Central memory CD4-positive, alpha-beta T cell (primary cell): Measurements from ENCODE around the gene SLC24A3.

ENCODE experiments used
- DNase-seq: peaks from one replicate; pipeline ENCODE4 v3.0.0; 2022
- total RNA-seq, 3 experiments: gene quantifications; one replicate each; lab custom pipeline; 2026; lab: John Stamatoyannopoulos, UW

The SLC24A3 gene
- total RNA-seq, result 0 reads per million in 3 experiments

DNA sequence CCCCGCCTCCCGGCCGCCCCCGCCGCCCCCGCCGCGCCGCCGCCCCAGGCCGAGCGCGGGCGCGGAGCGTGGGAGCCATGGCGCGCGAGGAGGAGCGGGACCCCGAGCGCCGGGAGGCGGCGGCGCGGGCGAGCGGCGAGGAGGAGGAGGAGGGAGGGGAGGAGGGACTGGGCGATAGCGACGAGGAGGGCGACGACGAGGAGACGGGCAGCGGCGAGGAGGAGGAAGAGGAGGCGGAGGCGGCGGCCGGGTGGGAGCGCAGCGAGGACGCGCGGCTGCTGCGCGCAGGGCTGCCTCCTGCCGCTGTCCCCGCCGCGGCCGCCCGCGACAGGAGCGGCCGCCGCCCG, at the start of gene SLC24A3:
TSS of gene SLC24A3 (plus strand) at position 174 of the 347 bp plus-strand sequence.
- DNase-seq, result no peak

DNA sequence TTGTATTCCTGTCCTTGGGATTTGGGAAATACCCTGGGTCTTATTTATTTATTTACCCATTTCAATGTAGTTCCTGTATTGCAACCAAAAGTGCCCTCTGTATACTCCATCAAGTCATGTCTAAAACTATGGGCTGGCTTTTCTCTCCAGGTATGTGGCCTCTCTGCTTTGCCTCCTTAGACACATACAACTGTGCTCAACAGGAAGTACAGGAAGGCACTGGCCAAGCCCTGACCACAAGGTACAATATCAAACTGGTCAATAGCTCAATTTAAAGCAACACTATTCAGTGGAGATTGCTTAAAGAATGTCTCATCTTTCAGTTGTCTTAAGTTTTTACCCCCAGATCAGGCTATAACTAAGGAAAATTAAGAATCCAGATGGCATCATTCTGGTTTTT, 42.3 kb upstream of the SLC24A3 start:
- no peak for DNase-seq

GRCh38 chr20:19172637-19173036, 39.8 kb upstream of the SLC24A3 start:
- DNase-seq, result no peak

- DNase-seq, result no peak
Observed at GRCh38 chr20:19176470-19177052, 35.9 kb upstream of the SLC24A3 start.

DNA sequence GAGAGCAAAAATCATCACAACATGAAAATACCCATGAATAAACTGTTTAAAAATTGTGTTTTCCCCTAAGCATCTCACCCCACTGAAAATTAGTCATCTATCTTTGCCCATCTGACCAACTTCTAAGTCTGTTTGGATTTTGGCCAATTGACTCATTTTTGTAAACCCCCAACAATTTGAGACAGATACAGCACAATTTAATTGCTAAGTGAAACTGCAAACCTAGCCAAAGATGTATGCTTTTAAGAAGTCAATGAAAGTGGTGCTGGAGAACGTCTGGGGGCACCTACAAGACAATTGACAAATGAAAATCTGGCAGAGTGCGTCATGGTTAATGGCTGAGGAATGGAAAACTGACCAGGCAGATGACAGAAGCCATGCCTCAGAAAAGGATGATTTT, 30.9 kb upstream of the SLC24A3 start:
- DNase-seq, result no peak

- DNase-seq, result no peak
Observed at GRCh38 chr20:19185083-19185482, 27.4 kb upstream of the SLC24A3 start.

DNA sequence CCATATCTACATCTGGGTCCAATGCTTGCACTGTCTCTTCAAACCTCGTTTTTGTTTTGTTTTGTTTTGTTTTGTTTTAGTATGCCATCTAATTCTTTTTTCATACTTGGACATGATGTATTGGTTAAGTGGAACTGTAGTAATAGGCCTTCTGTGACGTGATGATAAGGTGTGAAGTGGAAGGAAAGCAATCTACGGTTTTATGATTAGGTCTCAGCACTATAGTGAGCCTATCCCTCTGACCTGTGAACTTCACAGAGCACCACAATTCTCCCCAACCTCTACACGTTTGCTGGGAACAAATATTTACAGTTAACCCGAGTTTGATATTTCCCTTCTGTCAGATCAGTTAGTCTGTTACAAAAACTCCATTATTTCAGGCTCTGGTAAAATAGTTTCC, 19.1 kb upstream of the SLC24A3 start:
- no peak for DNase-seq

- no peak for DNase-seq
Observed at GRCh38 chr20:19205981-19206396, 6.5 kb upstream of the SLC24A3 start.

DNA sequence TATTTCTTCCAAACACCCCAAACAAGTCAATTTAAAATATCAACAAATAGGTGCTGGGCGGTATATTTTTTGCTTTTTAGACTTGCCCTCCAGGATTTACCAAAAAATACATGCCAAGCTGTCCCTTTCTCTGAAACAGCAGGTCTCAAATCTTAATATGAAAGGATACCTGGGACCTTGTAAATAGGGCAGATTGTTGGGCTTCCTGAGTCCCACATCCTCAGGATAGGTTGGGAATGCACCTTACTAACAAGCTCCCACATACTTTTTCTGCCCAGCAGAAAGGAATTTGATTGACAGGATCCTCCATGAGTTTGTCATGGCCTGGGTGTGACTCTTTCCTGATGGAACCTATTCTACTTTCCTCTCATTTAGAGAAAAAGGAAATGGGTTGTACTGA, 4.9 kb upstream of the SLC24A3 start:
- DNase-seq, result no peak

GRCh38 chr20:19210391-19211155, 1.9 kb upstream of the SLC24A3 start:
- no peak for DNase-seq

GRCh38 chr20:19211252-19211651, 1.2 kb upstream of the SLC24A3 start:
- no peak for DNase-seq

DNA sequence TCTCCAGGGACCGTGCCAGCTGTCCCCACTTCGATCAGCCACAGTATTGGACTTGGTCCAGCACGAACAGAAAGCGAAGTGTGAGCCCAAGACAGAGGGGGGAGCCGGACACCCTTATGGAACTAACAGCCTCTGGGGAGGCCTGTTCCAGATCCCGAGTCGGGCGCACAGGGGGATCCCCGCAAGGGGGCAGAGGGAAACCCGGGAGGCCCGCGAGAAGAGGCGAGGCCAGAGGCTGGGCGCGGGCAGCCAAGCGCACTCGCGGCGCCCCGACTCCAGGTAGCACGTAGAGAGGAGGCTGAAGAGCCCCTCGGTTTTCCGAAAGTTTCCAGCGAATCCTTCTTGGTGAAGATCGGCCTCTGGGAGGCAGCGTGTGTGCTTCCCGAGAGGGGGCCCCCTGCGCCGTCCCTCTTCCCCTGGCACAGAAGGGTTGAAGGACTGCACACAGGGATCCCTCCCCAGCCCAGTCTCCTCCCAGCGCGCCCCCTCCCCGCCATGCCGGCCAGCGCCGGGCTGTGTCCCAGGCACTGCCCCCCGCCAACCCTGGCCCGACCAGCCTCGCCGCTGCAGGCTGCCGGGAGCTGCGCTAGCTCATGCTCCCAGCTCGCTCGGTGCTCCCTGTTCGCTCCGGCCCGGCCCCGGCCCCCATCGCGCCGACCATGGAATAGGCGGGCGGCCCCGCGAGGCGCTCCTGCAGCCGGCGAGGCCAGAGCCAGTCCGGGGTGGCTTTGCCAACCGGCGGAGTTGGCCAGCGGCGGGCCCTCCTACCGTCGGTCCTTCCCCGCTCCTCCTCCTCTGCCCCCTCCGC, 577 bp upstream of the SLC24A3 start:
- DNase-seq, result no peak

GRCh38 chr20:19212821-19213502, 520 bp downstream of the SLC24A3 start:
- DNase-seq, result no peak

GRCh38 chr20:19213946-19214490, 1.6 kb downstream of the SLC24A3 start:
- DNase-seq, result no peak

DNA sequence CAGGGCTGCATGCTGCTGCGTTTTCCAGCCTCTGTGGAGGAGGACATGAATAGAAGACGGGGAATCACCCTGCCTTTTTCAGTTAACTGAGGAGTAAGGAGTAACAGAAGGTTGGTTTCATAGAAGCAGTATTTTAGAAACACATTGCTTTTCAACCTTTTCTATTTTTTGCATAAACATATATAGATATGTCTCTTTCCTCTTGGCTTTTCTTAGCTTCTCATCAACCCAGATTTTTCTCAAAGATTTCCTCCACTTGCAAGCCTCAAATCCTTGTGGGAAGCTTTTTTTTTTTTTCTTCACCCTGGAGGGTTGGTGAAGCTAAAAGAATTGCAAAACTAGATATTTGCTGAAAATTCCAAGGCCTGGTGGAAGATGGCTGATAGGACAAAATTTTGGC, 6.0 kb downstream of the SLC24A3 start:
- DNase-seq, result no peak

DNA sequence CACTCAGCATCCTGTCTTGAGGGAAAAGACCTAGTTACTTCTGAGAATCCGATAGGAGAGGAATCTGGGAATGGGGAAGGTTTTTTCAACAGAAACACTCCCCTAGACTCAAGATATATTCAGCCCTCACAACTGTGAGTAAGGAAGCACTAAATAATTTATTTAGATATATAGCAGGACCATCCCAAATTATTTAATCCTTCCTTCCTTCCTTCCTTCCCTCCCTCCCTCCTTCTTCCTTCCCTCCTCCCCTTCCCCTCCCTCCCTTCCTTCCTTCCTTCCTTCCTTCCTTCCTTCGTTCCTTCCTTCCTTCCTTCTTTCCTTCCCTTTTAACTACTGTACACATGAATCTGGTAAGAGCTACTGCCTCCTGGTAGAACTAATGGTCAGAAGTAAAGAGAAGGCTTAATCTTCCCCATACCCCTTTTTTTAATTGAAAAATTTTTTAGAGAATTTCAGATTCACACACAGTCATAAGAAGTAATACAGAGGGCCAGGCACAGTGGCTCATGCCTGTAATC, 10.1 kb downstream of the SLC24A3 start:
- no peak for DNase-seq

DNA sequence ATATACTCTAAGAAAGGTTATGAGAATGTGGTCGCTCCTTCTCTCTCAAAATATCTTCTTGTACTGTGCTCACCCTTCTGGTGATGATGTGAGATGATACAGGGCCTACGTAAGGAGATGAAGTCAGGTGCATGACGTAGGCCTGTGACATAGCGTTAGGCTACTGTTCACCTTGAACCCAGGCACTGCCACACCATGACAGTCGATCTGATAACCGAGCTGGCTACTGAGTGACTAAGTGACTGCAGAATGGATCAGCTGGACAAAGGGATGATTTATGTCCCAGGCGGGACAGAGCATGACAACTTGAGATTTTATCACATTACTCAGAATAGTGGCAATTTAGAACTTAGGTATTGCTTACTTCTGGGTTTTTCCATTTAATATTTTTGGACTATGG, 11.2 kb downstream of the SLC24A3 start:
- no peak for DNase-seq

DNA sequence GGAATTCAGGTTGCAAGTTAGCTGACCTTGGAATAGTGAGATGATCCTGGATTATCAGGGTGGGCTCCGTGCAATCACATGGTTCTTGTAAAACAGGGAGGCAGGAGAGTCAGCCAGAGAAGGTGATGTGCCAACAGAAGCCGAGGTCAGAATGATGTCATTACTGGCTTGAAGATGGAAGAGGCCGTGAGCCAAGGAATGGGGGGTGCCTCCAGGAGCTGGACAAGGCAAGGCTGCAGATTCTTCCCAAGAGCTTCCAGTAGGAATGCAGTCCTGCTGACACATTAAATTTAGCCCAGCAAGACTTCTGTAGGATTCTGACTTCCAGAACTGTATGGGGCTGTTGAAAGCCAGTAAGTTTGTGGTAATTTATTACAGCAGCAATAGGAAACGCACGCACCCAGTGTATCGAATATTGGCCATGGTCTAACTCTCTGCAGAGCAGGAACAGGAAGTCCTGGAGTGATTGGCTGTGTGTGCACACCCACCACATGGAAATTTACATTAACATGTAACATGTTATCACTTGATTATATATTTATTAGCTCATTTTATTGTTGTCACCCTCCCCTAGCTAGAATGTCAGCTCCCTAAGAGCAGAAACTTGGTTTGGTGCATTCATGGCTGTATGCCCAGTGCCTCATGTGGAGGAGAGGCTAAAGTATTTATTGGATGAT, 19.1 kb downstream of the SLC24A3 start:
- DNase-seq, result no peak

- DNase-seq, result no peak
Observed at GRCh38 chr20:19232997-19233794, 20.8 kb downstream of the SLC24A3 start.

DNA sequence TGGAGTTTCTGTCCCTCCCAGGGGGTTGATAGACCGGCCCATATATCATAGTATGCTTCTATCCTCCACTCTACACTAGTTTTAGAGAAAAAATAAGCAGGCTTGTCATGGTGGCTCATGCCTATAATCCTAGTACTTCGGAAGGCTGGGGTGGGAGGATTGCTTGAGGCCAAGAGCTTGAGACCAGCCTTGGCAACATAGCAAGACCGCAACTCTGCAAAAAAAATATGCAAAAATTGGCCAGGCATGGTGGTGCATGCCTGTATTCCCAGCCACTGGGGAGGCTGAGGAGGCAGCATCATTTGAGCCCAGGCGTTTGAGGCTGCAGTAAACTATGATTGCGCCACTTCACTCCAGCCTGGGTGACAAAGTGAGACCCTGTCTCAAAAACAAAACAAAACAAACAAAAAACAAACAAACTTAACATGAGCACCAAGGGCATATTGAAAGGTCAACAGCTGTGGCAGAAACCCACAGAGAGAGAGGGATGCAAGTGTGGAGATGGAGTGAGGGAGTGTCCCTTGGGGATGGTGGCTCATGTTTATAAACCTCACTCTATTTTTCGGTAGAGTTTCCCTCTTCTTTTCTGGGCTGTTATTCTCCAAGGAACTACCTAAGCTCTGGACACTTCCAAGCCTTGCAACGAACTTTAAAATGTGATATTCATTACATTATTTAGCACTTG, 24.1 kb downstream of the SLC24A3 start:
- no peak for DNase-seq

DNA sequence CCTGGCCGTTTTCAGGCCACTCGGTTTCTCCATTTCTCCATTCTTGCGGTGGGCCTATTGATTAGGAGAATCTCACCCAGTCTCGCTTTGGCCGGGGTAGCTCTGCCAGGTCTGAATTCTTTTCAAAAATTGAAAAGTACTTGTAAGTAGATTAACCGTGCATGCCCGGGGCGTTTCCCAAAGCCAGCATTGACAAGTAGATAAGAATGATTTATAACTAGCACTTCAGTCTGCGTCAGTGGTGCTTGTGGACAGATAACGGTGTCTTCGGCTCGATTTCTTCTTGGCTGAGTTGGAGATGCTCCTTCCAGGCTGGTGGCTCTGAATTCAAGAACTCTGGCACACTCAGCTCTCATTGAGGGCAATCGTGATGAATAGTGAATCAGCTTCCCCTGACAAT, 29.0 kb downstream of the SLC24A3 start:
- DNase-seq, result no peak
